ENCODE measurements around the gene GNPNAT1. TPM values are rescaled to one million over a fixed set of nuclear protein-coding genes. Genes with fewer than 3 reads are reported as not detected.

Gene GNPNAT1
- polyA plus RNA-seq (2012; rRNA removed) = 15.2 and 18.0 TPM in 2 replicates
- polyA plus RNA-seq (2012; cell fraction: cytosol; rRNA removed) = 20.7 and 25.8 TPM in 2 replicates
- 6.6 and 8.8 TPM in 2 replicates for polyA plus RNA-seq (2012; cell fraction: nucleus; rRNA removed)

DNA sequence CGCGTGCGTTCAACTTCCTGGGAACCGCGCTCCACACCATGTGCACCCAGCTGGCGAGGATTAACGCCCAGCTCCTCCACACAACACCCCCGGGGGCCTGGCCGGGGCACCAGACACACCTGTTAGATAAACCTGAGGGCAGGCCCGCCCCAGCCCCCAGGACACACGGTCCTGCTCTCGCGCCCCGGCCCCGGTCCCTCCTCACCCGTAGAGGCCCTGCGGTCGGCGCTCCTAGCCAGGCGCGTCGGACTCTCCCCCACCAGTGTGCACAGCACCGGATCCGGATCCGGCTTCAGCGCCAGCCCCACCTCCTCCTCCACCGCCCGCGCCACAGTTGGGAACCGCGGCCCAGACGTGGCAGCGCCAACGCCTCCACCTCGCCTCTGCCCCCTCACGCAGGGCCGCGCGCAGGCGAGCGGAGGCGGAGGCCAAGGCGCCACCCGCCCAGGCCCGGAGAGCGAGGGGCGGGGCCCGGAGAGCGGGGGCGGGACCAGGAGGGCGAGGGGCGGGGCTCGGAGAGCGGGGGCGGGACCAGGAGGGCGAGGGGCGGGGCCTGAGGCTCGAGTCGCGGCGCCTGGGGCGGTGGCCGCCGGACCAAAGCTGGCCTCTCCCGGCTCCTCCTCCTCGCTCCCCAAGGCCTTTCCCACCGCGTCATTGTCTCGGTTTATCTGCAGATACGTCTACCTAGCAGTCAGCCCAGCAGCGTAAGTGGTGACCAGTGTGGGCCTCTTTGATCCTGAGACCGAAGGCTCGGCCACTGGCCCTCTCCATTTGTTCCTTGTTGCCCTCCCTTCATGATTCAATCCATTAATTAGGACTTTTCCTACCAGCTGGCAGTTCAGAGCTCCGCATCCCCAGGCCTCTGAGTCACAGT lies at the start of gene GNPNAT1:
Gene GNPNAT1, minus strand, starts transcription at position 385 of the 874 bp plus-strand sequence. CDS start 6,957 bp downstream, outside the sequence.
- Histone ChIP-seq H2AFZ (ENCODE audit: low read depth) (peak within 1 kb of the TSS; percentile 75), H3K27ac (ENCODE audit: low read depth in 2 of 2, low read length in 1 of 2) (peak within 1 kb of the TSS; percentile 87 to 89), H3K4me1 (ENCODE audit: control insufficient read depth in 1 of 2, insufficient read depth in 2 of 2, low read depth in 1 of 2, low read length in 1 of 2) (peaks cover 0 to 7% of the 10 kb centered on the region in 2 experiments; a peak in 2 of 4 replicates), H4K20me1 (ENCODE audit: insufficient read depth) (peaks cover 19% of the 10 kb centered on the region), H3K36me3 (replicated peaks in 1 of 2; ENCODE audit: control insufficient read depth in 1 of 2, insufficient read depth in 2 of 2, low read length in 1 of 2) (peaks cover 4 to 14% of the 10 kb centered on the region in 2 experiments), H3K9me3 (no peaks in the 10 kb centered on the region), H3K27me3 (ENCODE audit: insufficient read depth) (no peaks in the 10 kb centered on the region), H3K9ac (peak within 1 kb of the TSS; percentile 85), H3K4me3 (ENCODE audit: low read depth in 2 of 2, low read length in 1 of 2) (peak within 1 kb of the TSS; percentile 70 to 73), H3K79me2 (ENCODE audit: insufficient read depth) (peaks cover 56% of the 10 kb centered on the region), H3K9me2 (no peaks in the 10 kb centered on the region), H3F3A (replicated peaks; ENCODE audit: insufficient read depth) (peaks cover 13% of the 10 kb centered on the region), H3K4me2 (peak within 1 kb of the TSS; percentile 81)
- CTCF ChIA-PET = interaction anchor here (0.7 to 1.6 kb wide), 3 partner anchors 15 to 263 kb away, joined by 3 read pairs; no protein-coding TSS in a partner anchor
- TF ChIP-seq SMC3 (IDR thresholded peaks at IDR 0.05; ENCODE audit: low read depth, low read length) = no peak
- TF ChIP-seq, protein P1, sequence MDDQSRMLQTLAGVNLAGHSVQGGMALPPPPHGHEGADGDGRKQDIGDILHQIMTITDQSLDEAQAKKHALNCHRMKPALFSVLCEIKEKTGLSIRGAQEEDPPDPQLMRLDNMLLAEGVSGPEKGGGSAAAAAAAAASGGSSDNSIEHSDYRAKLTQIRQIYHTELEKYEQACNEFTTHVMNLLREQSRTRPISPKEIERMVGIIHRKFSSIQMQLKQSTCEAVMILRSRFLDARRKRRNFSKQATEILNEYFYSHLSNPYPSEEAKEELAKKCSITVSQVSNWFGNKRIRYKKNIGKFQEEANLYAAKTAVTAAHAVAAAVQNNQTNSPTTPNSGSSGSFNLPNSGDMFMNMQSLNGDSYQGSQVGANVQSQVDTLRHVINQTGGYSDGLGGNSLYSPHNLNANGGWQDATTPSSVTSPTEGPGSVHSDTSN (IDR thresholded peaks at IDR 0.05) = peak; percentile 66
- TF ChIP-seq FOXM1 (IDR thresholded peaks at IDR 0.05; ENCODE audit: low read depth) = no peak
- TF ChIP-seq, protein P2, sequence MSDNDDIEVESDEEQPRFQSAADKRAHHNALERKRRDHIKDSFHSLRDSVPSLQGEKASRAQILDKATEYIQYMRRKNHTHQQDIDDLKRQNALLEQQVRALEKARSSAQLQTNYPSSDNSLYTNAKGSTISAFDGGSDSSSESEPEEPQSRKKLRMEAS (IDR thresholded peaks at IDR 0.05; ENCODE audit: low read depth) = peak; percentile 99
- TF ChIP-seq GABPA (IDR thresholded peaks at IDR 0.05; ENCODE audit: low read depth) = peak; percentile 73
- TF ChIP-seq EP300 (IDR thresholded peaks at IDR 0.05; ENCODE audit: borderline replicate concordance in 1 of 2, low read depth in 1 of 2, low read length in 1 of 2) = peak in 1 of 2 experiments; percentile 22; a peak in 1 of 4 replicates
- TF ChIP-seq, protein P3, sequence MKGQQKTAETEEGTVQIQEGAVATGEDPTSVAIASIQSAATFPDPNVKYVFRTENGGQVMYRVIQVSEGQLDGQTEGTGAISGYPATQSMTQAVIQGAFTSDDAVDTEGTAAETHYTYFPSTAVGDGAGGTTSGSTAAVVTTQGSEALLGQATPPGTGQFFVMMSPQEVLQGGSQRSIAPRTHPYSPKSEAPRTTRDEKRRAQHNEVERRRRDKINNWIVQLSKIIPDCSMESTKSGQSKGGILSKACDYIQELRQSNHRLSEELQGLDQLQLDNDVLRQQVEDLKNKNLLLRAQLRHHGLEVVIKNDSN (IDR thresholded peaks at IDR 0.05; ENCODE audit: borderline replicate concordance, low read depth) = no peak
- TF ChIP-seq FOSL2 (IDR thresholded peaks at IDR 0.05; ENCODE audit: borderline replicate concordance, low read depth) = peak; percentile 64; the same call in 1 of the 2 replicates
- TF ChIP-seq GATA2 (CRISPR knock-in tag; IDR thresholded peaks at IDR 0.05) = 0 out of 2 replicates have a peak, but pooled peaks have one; percentile 22
- TF ChIP-seq MEF2A (IDR thresholded peaks at IDR 0.05; ENCODE audit: borderline replicate concordance, low read depth) = no peak; the same call in 1 of the 2 replicates
- no peak for TF ChIP-seq CHD2 (IDR thresholded peaks at IDR 0.05; ENCODE audit: low read length, partially characterized antibody)
- TF ChIP-seq RCOR1 (IDR thresholded peaks at IDR 0.05; ENCODE audit: low read length) = 0 out of 2 replicates have a peak, but pooled peaks have one; percentile 7
- TF ChIP-seq MXI1 (IDR thresholded peaks at IDR 0.05; ENCODE audit: low read depth, low read length) = peak; percentile 90
- TF ChIP-seq, protein P4, sequence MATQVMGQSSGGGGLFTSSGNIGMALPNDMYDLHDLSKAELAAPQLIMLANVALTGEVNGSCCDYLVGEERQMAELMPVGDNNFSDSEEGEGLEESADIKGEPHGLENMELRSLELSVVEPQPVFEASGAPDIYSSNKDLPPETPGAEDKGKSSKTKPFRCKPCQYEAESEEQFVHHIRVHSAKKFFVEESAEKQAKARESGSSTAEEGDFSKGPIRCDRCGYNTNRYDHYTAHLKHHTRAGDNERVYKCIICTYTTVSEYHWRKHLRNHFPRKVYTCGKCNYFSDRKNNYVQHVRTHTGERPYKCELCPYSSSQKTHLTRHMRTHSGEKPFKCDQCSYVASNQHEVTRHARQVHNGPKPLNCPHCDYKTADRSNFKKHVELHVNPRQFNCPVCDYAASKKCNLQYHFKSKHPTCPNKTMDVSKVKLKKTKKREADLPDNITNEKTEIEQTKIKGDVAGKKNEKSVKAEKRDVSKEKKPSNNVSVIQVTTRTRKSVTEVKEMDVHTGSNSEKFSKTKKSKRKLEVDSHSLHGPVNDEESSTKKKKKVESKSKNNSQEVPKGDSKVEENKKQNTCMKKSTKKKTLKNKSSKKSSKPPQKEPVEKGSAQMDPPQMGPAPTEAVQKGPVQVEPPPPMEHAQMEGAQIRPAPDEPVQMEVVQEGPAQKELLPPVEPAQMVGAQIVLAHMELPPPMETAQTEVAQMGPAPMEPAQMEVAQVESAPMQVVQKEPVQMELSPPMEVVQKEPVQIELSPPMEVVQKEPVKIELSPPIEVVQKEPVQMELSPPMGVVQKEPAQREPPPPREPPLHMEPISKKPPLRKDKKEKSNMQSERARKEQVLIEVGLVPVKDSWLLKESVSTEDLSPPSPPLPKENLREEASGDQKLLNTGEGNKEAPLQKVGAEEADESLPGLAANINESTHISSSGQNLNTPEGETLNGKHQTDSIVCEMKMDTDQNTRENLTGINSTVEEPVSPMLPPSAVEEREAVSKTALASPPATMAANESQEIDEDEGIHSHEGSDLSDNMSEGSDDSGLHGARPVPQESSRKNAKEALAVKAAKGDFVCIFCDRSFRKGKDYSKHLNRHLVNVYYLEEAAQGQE (IDR thresholded peaks at IDR 0.05; ENCODE audit: low read depth, low read length) = 0 out of 2 replicates have a peak, but pooled peaks have one; percentile 33
- TF ChIP-seq SIN3A (IDR thresholded peaks at IDR 0.05; ENCODE audit: borderline replicate concordance, low read depth, low read length) = peak; percentile 40; the same call in 1 of the 2 replicates
- TF ChIP-seq JUND (IDR thresholded peaks at IDR 0.05) = peak; percentile 58
- 0 out of 2 replicates have a peak, but pooled peaks have one; percentile 34 for TF ChIP-seq ELF1 (IDR thresholded peaks at IDR 0.05)
- TF ChIP-seq TCF12 (IDR thresholded peaks at IDR 0.05) = peak; percentile 28; the same call in 1 of the 2 replicates
- peak; percentile 73 for TF ChIP-seq POLR2AphosphoS5 (IDR thresholded peaks at IDR 0.05; ENCODE audit: low read depth, low read length)
- TF ChIP-seq NRF1 (IDR thresholded peaks at IDR 0.05; ENCODE audit: low read depth, low read length) = peak; percentile 73
- TF ChIP-seq TAF1 (IDR thresholded peaks at IDR 0.05; ENCODE audit: borderline replicate concordance, low read depth, low read length) = peak; percentile 48
- 1% methylated on average over 13 of the region's 74 CpGs for WGBS (ENCODE audit: low lambda C conversion rate)
- peak; percentile 98 for DNase-seq
- POLR2A ChIA-PET = interaction anchor here (0.6 to 2.1 kb wide), 6 partner anchors 34 to 362 kb away, joined by 3 to 5 read pairs (median 4); partner anchors contain the start of genes DDHD1, FERMT2, GPR137C and PSMC6

Data from SK-N-SH (cell line).